Measurements from ENCODE around the gene VENTX. TPM values are rescaled to one million over a fixed set of nuclear protein-coding genes. Genes with fewer than 3 reads are reported as not detected.
"Not testable (repeated sequence)": the region's sequence is repeated elsewhere in the genome, so short reads cannot be mapped to it uniquely, and the experiment has no call there.

The VENTX gene
- total and polyA plus RNA-seq, 10 of the 15 experiments (the other 5 are each of a cell fraction or from before 2014, with no cell fraction given) = 0.05 TPM; not detected in 9

- TF ChIP-seq SKIL (IDR thresholded peaks at IDR 0.05; ENCODE audit: low read depth, poor library complexity, severe bottlenecking) (no peak), HSF1 (IDR thresholded peaks at IDR 0.05; ENCODE audit: low read depth, low read length) (no peak), YBX1 (IDR thresholded peaks at IDR 0.05) (no peak), SMAD5 (IDR thresholded peaks at IDR 0.05; ENCODE audit: low read depth) (no peak), KAT2A (conservative IDR thresholded peaks at IDR 0.05; ENCODE audit: control insufficient read depth, low read depth, low read length) (no peak)
Measured at GRCh38 chr10:133264461-133264860, 26.8 kb downstream of the VENTX start (continued).

- ATAC-seq; H3K27ac ChIP-seq (ENCODE audit: control insufficient read depth, insufficient read depth); intact Hi-C loops (cut with micrococcal nuclease; ENCODE audit: unreplicated experiment); H4K20me1 ChIP-seq (ENCODE audit: control insufficient read depth, insufficient read depth); in situ Hi-C loops (cut with MboI); H2AFZ ChIP-seq (ENCODE audit: control insufficient read depth, low read depth, low read length); H3K4me3 ChIP-seq; H3K79me2 ChIP-seq (ENCODE audit: control insufficient read depth, insufficient read depth, low read length); BruUV-seq (replicated peaks); CTCF ChIA-PET; H3K4me1 ChIP-seq (ENCODE audit: control insufficient read depth, insufficient read depth, low read length); H3K27me3 ChIP-seq (replicated peaks in 1 of 2; ENCODE audit: control insufficient read depth in 2 of 2, insufficient read depth in 2 of 2, low read length in 1 of 2); RAD21 ChIA-PET (ENCODE audit: unreplicated experiment); FAIRE-seq; H3K9ac ChIP-seq (ENCODE audit: control insufficient read depth, insufficient read depth, low read length); SMC1A ChIA-PET (ENCODE audit: uncharacterized antibody, unreplicated experiment); DNase-seq (ENCODE audit: low read depth, low spot score); H3K4me2 ChIP-seq (ENCODE audit: control insufficient read depth, insufficient read depth); H3K9me3 ChIP-seq (replicated peaks; ENCODE audit: control insufficient read depth, insufficient read depth, low read length): not testable (repeated sequence)
- 40% methylated on average over 8 of the region's 10 CpGs for WGBS (ENCODE audit: insufficient coverage, insufficient replicate concordance, low lambda C conversion rate, missing lambda C conversion rate)
- POLR2A ChIA-PET = interaction anchor here (1.0 kb wide), 1 partner anchor 10 kb away, joined by 5 read pairs; no protein-coding TSS in a partner anchor
- peaks cover 8 to 14% of the 10 kb centered on the region in 2 experiments for H3K36me3 ChIP-seq (ENCODE audit: control insufficient read depth in 2 of 2, insufficient read depth in 2 of 2, low read length in 1 of 2)
Measured at GRCh38 chr10:133265052-133265451, 27.4 kb downstream of the VENTX start.
